ENCODE measurements around the gene OPHN1.

Gene OPHN1

DNA sequence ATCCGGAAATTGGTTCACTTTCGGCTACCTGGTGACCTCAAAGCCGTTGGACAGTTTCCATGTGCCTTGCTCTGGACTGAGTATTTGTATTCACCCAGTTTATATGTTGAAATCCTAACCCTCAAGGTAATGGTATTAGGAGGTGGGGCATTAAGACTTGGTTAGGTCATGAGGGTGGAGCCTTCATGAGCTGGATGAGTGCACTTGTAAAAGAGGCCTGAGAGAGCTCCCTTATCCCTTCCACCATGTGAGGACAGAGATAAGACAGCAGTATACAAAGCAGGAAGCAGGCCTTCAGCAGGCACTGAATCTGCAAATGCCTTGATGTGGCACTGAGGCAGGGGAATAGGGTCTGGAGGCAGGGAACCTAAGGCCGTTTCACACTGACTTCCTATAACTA, 5.3 kb upstream of the OPHN1 start:
- no peak overlapping the region for H2BK5ac ChIP-seq (ENCODE audit: low read length)
- H2AK5ac ChIP-seq (ENCODE audit: low read depth, low read length), result no peak overlapping the region
- no peak overlapping the region for H3K4me2 ChIP-seq (ENCODE audit: insufficient read depth, low read length, poor library complexity, severe bottlenecking)
- no peak for DNase-seq (ENCODE audit: low spot score)
- H3K23ac ChIP-seq (ENCODE audit: low read depth, low read length, poor library complexity), result no peak overlapping the region
- WGBS, 2 donors (ENCODE audit: extremely low coverage in 2 of 2, insufficient read length in 2 of 2, insufficient replicate concordance in 1 of 2), result no CpG with 5 or more reads among the region's 4 CpGs
- no peak overlapping the region for H3K18ac ChIP-seq (ENCODE audit: low read length)
- H2AFZ ChIP-seq (ENCODE audit: low read length), result peak overlapping the region; percentile 38
- H3K4ac ChIP-seq (ENCODE audit: low read length), result no peak overlapping the region
- H2BK12ac ChIP-seq (ENCODE audit: low read length), result no peak overlapping the region
- no peaks in the 10 kb centered on the region for H3K36me3 ChIP-seq (replicated peaks in 1 of 2; ENCODE audit: control insufficient read depth in 2 of 2, insufficient read depth in 2 of 2, low read length in 2 of 2)
- no peaks in the 10 kb centered on the region for H3K9me3 ChIP-seq (replicated peaks in 1 of 2; ENCODE audit: control insufficient read depth in 2 of 2, insufficient read depth in 1 of 2, low read depth in 1 of 2, low read length in 2 of 2)
- H3K4me1 ChIP-seq (ENCODE audit: control insufficient read depth in 2 of 2, insufficient read depth in 1 of 2, low read depth in 1 of 2, low read length in 2 of 2), result no peaks in the 10 kb centered on the region
- H3K9ac ChIP-seq (ENCODE audit: low read depth, low read length, poor library complexity), result no peak overlapping the region
- no peak overlapping the region for H3K14ac ChIP-seq (ENCODE audit: low read length)
- no peak overlapping the region for H4K8ac ChIP-seq (ENCODE audit: low read depth, low read length)
- H3K79me1 ChIP-seq (ENCODE audit: low read depth, low read length), result no peaks in the 10 kb centered on the region
- H3K27ac ChIP-seq (replicated peaks; ENCODE audit: low read length), result no peak overlapping the region
- no peak overlapping the region for H3K4me3 ChIP-seq (ENCODE audit: low read length in 2 of 2)
- H3K27me3 ChIP-seq (ENCODE audit: control insufficient read depth in 3 of 3, insufficient read depth in 3 of 3, low read depth in 1 of 3, low read length in 3 of 3), result peaks cover 0 to 15% (median 0%) of the 10 kb centered on the region in 3 experiments
- H2BK120ac ChIP-seq (ENCODE audit: low read depth, low read length), result no peak overlapping the region
- no peak overlapping the region for H2BK15ac ChIP-seq (ENCODE audit: low read length)
- no peak overlapping the region for H4K91ac ChIP-seq (ENCODE audit: low read depth, low read length, poor library complexity)

DNA sequence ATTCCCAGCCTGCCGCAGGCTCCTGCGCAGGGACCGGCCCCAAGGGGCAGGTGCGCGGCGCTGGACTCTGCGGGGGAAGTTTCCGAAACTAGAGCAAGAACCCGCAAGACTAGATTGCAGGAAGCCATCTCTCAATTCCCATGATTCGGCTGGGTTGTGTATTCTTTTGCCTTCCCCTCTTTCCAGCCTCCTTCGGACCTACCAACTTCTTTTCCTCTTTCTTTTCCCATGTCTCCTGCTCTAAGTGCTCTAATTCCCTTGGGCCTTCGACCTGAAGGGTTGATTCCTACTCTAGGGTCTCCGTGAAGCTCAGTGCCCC, 645 bp upstream of the OPHN1 start:
- no peaks in the 10 kb centered on the region for H3K9me3 ChIP-seq (replicated peaks in 1 of 2; ENCODE audit: control insufficient read depth in 2 of 2, insufficient read depth in 1 of 2, low read depth in 1 of 2, low read length in 2 of 2)
- H4K8ac ChIP-seq (ENCODE audit: low read depth, low read length), result no peak overlapping the region
- H2AK5ac ChIP-seq (ENCODE audit: low read depth, low read length), result no peak overlapping the region
- H3K4me3 ChIP-seq (ENCODE audit: low read length in 2 of 2), result peak overlapping the region; percentile 63 to 91
- H3K9ac ChIP-seq (ENCODE audit: low read depth, low read length, poor library complexity), result no peak overlapping the region
- H3K79me1 ChIP-seq (ENCODE audit: low read depth, low read length), result no peaks in the 10 kb centered on the region
- peaks cover 0 to 3% (median 0%) of the 10 kb centered on the region in 3 experiments for H3K27me3 ChIP-seq (ENCODE audit: control insufficient read depth in 3 of 3, insufficient read depth in 3 of 3, low read depth in 1 of 3, low read length in 3 of 3)
- WGBS, 2 donors (ENCODE audit: extremely low coverage in 2 of 2, insufficient read length in 2 of 2, insufficient replicate concordance in 1 of 2), result no CpG with 5 or more reads among the region's 13 CpGs
- peaks cover 0 to 3% of the 10 kb centered on the region in 2 donors for H3K4me1 ChIP-seq (ENCODE audit: control insufficient read depth in 2 of 2, insufficient read depth in 1 of 2, low read depth in 1 of 2, low read length in 2 of 2)
- H2BK12ac ChIP-seq (ENCODE audit: low read length), result no peak overlapping the region
- H3K4me2 ChIP-seq (ENCODE audit: insufficient read depth, low read length, poor library complexity, severe bottlenecking), result peak overlapping the region; percentile 44
- peak overlapping the region; percentile 94 for H2AFZ ChIP-seq (ENCODE audit: low read length)
- no peak overlapping the region for H3K23ac ChIP-seq (ENCODE audit: low read depth, low read length, poor library complexity)
- peak overlapping the region; percentile 87 for H3K27ac ChIP-seq (replicated peaks; ENCODE audit: low read length)
- no peak overlapping the region for H2BK120ac ChIP-seq (ENCODE audit: low read depth, low read length)
- H4K91ac ChIP-seq (ENCODE audit: low read depth, low read length, poor library complexity), result no peak overlapping the region
- no peak overlapping the region for H3K14ac ChIP-seq (ENCODE audit: low read length)
- H3K36me3 ChIP-seq (replicated peaks in 1 of 2; ENCODE audit: control insufficient read depth in 2 of 2, insufficient read depth in 2 of 2, low read length in 2 of 2), result no peaks in the 10 kb centered on the region
- peak overlapping the region; percentile 66 for H3K18ac ChIP-seq (ENCODE audit: low read length)
- no peak overlapping the region for H2BK5ac ChIP-seq (ENCODE audit: low read length)
- no peak overlapping the region for H2BK15ac ChIP-seq (ENCODE audit: low read length)
- H3K4ac ChIP-seq (ENCODE audit: low read length), result no peak overlapping the region
- no peak for DNase-seq (ENCODE audit: low spot score)

DNA sequence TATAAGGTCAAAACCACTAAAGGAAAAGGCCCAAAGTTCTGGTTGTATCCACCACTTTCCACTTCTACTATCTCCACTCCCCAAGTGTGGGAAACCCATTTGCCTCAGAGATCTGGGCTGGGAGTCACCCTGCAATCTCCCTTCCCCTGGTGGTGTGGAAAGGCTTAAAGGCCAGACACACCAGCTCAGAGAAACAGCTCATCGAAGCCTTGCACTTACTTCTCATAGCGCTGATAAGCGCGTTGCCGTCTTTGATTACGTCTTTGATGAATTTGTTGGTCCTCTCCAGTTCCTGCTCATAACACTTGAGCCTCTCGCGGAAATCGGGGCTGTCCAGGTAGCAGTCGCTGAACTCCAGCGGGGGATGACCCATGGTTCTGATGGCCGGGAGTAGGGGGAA, 647 bp downstream of the OPHN1 start:
- no peak overlapping the region for H3K9ac ChIP-seq (ENCODE audit: low read depth, low read length, poor library complexity)
- no peaks in the 10 kb centered on the region for H3K9me3 ChIP-seq (replicated peaks in 1 of 2; ENCODE audit: control insufficient read depth in 2 of 2, insufficient read depth in 1 of 2, low read depth in 1 of 2, low read length in 2 of 2)
- peaks cover 0 to 3% (median 0%) of the 10 kb centered on the region in 3 experiments for H3K27me3 ChIP-seq (ENCODE audit: control insufficient read depth in 3 of 3, insufficient read depth in 3 of 3, low read depth in 1 of 3, low read length in 3 of 3)
- H2BK120ac ChIP-seq (ENCODE audit: low read depth, low read length), result no peak overlapping the region
- peak overlapping the region; percentile 48 for H3K4me2 ChIP-seq (ENCODE audit: insufficient read depth, low read length, poor library complexity, severe bottlenecking)
- no peak overlapping the region for H2BK12ac ChIP-seq (ENCODE audit: low read length)
- peak overlapping the region; percentile 63 to 91 for H3K4me3 ChIP-seq (ENCODE audit: low read length in 2 of 2)
- no peak overlapping the region for H3K23ac ChIP-seq (ENCODE audit: low read depth, low read length, poor library complexity)
- H4K91ac ChIP-seq (ENCODE audit: low read depth, low read length, poor library complexity), result no peak overlapping the region
- no peak overlapping the region for H3K14ac ChIP-seq (ENCODE audit: low read length)
- no CpG with 5 or more reads among the region's 12 CpGs for WGBS, 2 donors (ENCODE audit: extremely low coverage in 2 of 2, insufficient read length in 2 of 2, insufficient replicate concordance in 1 of 2)
- no peak overlapping the region for H4K8ac ChIP-seq (ENCODE audit: low read depth, low read length)
- no peaks in the 10 kb centered on the region for H3K79me1 ChIP-seq (ENCODE audit: low read depth, low read length)
- no peak overlapping the region for H3K18ac ChIP-seq (ENCODE audit: low read length)
- no peak overlapping the region for H3K27ac ChIP-seq (replicated peaks; ENCODE audit: low read length)
- no peak overlapping the region for H3K4ac ChIP-seq (ENCODE audit: low read length)
- H2BK15ac ChIP-seq (ENCODE audit: low read length), result no peak overlapping the region
- DNase-seq (ENCODE audit: low spot score), result no peak
- peaks cover 0 to 3% of the 10 kb centered on the region in 2 donors for H3K4me1 ChIP-seq (ENCODE audit: control insufficient read depth in 2 of 2, insufficient read depth in 1 of 2, low read depth in 1 of 2, low read length in 2 of 2)
- no peak overlapping the region for H2AK5ac ChIP-seq (ENCODE audit: low read depth, low read length)
- H3K36me3 ChIP-seq (replicated peaks in 1 of 2; ENCODE audit: control insufficient read depth in 2 of 2, insufficient read depth in 2 of 2, low read length in 2 of 2), result no peaks in the 10 kb centered on the region
- H2BK5ac ChIP-seq (ENCODE audit: low read length), result no peak overlapping the region
- peak overlapping the region; percentile 94 for H2AFZ ChIP-seq (ENCODE audit: low read length)

DNA sequence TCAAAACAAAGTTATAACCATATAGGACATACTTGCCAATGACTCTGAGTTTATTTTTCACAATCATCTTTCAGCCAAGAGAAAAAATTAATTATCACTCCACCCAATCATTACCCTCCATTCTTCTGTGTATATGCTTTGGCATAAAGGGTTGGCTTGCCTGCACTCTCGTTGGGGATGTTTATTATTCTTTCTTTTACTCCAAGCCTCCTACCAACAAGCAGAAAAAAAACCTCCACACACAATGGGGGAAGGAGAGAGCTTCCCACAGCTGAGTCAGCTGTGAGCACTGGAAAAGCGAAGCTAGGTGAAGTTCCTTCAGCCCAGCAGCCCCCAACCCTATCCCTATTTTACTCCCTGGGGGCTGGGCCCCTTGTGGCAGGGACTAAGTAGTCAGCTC, 1.5 kb downstream of the OPHN1 start:
- Histone ChIP-seq H3K79me1 (ENCODE audit: low read depth, low read length) (no peaks in the 10 kb centered on the region), H3K9ac (ENCODE audit: low read depth, low read length, poor library complexity) (no peak overlapping the region), H3K9me3 (replicated peaks in 1 of 2; ENCODE audit: control insufficient read depth in 2 of 2, insufficient read depth in 1 of 2, low read depth in 1 of 2, low read length in 2 of 2) (no peaks in the 10 kb centered on the region), H2AK5ac (ENCODE audit: low read depth, low read length) (no peak overlapping the region), H3K27ac (replicated peaks; ENCODE audit: low read length) (no peak overlapping the region), H2BK5ac (ENCODE audit: low read length) (no peak overlapping the region), H4K91ac (ENCODE audit: low read depth, low read length, poor library complexity) (no peak overlapping the region), H2AFZ (ENCODE audit: low read length) (no peak overlapping the region), H3K4ac (ENCODE audit: low read length) (no peak overlapping the region), H2BK120ac (ENCODE audit: low read depth, low read length) (no peak overlapping the region), H4K8ac (ENCODE audit: low read depth, low read length) (no peak overlapping the region), H3K4me1 (ENCODE audit: control insufficient read depth in 2 of 2, insufficient read depth in 1 of 2, low read depth in 1 of 2, low read length in 2 of 2) (peaks cover 0 to 3% of the 10 kb centered on the region in 2 donors), H3K18ac (ENCODE audit: low read length) (no peak overlapping the region), H3K14ac (ENCODE audit: low read length) (no peak overlapping the region), H2BK15ac (ENCODE audit: low read length) (no peak overlapping the region), H3K36me3 (replicated peaks in 1 of 2; ENCODE audit: control insufficient read depth in 2 of 2, insufficient read depth in 2 of 2, low read length in 2 of 2) (no peaks in the 10 kb centered on the region), H3K4me3 (ENCODE audit: low read length in 2 of 2) (no peak overlapping the region), H3K27me3 (ENCODE audit: control insufficient read depth in 3 of 3, insufficient read depth in 3 of 3, low read depth in 1 of 3, low read length in 3 of 3) (peaks cover 0 to 3% (median 0%) of the 10 kb centered on the region in 3 experiments), H3K23ac (ENCODE audit: low read depth, low read length, poor library complexity) (no peak overlapping the region), H3K4me2 (ENCODE audit: insufficient read depth, low read length, poor library complexity, severe bottlenecking) (no peak overlapping the region), H2BK12ac (ENCODE audit: low read length) (no peak overlapping the region)
- WGBS, 2 donors (ENCODE audit: extremely low coverage in 2 of 2, insufficient read length in 2 of 2, insufficient replicate concordance in 1 of 2), result no CpG with 5 or more reads among the region's 2 CpGs
- no peak for DNase-seq (ENCODE audit: low spot score)
